Erythroblast (primary cell): Measurements from ENCODE around the gene FAT2.

Source experiments
- DNase-seq, 2 experiments: peaks; one replicate each; lab custom pipeline; 2025; lab: John Stamatoyannopoulos, UW
- GATA1 ChIP-seq: IDR thresholded peaks from 2 replicates; pipeline ENCODE4 v1.6.1; 2011; ENCODE audit warnings: low read depth, mild to moderate bottlenecking, control low read depth, low read length, moderate library complexity
- POLR2A ChIP-seq: IDR thresholded peaks from 2 replicates; pipeline ENCODE4 v1.6.1; 2011; ENCODE audit warnings: mild to moderate bottlenecking, low read length

The FAT2 gene

DNA sequence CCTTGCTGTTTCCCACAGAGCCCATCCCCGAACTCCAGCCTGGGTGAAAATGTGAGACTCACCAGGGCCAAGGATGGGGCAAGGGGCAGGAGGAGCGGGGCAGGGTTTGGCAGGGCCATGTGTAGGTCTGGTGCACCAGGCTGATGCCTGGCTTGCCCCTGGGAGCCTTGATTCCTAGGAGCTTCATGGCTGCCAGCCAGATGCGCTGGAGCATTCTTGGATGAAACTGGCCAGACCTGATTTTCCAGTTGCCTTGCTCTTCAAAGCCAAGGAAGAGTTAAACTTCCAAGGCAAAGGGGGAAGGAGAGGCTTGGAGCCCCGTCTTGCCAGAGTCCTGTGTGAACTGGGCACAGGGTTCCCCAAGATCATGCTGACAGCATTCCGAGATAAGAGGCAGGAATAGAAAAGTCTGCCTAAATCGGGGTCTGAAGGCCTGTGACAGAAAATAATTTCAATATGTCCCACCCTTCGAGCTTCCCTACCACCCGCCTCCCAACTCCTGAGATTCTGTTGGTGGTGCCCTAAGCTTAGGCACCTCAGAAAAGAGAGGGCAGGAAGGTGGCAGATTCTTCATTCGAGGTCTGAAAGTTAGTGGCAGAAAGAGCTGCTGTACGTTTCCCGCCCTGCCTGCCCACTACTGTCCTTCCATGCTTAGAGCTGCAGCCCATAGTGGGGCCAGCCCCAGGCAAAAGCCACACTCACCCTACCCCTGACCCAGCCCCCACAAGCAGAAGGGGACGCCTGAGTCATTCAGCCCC lies 20.4 kb downstream of the FAT2 start:
- no peak for DNase-seq
- TF ChIP-seq POLR2A (no peak), GATA1 (no peak)

DNA sequence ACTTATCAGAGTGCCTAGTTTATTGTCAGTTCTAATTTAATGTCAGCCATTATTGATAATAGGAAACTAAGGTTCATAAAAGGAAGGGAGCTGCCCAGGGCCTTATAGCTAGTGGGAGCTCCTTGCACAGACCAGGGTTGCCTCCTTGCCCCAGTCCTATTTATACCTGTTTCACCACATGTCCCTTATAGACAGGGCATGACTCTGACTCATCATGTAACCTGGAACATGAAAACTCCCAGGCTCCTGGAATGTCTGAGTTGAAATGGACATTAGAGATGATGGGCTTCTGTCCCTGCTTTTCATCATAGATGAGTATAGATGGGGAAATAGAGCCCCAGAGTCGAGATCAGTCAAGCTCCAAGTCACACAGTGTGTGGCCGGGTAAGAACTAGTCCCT lies 21.1 kb downstream of the FAT2 start:
- TF ChIP-seq GATA1, result no peak
- TF ChIP-seq POLR2A, result no peak
- DNase-seq, result no peak

DNA sequence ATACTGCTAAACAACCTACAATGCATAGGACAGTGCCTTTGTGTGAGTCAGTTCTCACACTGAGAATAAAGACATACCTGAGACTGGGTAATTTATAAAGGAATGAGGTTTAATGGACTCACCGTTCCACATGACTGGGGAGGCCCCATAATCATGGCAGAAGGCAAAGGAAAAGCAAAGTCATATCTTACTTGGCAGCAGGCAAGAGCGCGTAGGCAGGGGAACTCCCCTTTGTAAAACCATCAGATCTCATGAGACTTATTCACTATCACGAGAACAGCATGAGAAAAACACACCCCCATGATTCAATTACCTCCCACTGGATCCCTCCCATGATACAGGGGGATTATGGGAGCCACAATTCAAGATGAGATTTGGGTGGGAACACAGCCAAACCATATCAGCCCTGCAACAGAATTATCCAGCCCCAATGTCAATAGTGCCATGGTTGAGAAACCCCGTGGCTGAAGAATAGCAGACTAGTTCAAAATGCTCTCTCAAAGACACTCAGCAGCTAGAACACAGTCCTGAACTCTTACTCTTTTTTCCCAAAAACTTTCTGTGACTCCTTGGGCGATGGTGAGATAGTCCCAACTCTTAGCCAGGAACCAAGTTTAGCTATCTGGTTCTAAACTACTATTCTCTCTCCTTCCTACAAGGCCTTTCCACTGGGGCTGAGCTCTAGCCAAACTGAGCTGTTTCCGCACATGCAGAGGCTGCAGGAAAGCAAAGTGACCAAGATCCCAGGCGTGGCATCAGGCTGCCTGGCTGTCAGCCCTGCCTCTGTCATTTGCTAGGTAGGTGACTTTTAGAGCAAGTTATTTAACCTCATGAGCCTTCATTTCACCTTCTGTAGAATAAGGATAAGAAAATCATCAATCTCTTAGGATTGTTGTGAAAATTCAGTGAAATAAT lies 21.7 kb downstream of the FAT2 start:
- TF ChIP-seq GATA1 (no peak), POLR2A (no peak)
- DNase-seq, result peak; percentile 55 to 56

DNA sequence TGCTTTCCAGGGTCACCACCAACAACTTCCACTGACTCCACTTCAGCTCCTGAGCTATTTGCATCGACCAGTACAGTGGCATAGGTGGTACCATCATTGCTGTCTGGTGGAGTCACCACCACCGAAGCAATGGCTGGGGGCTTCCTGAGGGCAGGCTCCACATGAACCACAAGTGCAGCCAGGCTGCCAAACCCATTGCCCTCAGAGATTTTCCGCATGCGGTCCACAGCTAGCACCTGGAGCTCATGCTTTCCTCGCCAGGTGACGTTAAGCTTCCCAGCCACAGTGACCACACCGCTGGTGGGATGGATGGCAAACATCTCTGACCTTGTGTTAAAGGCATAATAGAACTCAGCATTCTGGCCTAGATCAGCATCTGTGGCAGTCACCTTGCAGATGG lies 23.1 kb downstream of the FAT2 start:
- DNase-seq, result no peak
- TF ChIP-seq POLR2A (no peak), GATA1 (no peak)

DNA sequence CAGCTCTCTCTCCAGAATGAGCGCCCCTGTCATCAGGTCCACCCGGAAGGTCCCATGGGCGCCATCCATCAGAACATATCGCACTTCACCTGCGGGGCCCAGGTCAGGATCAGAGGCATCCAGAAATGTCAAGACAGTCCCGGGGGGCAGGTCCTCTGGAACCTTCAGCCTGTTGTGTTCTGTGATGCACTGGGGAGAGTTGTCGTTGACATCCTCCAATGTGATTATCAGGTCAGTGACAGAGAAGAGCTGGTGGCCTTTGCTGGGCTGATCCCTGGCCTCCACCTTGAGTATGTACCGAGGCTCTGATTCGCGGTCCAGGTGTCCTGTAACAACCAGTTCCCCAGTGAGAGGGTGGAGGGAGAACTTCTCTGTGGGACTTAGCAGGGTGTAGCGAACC lies 25.2 kb downstream of the FAT2 start:
- no peak for DNase-seq
- no peak for TF ChIP-seq POLR2A
- no peak for TF ChIP-seq GATA1

DNA sequence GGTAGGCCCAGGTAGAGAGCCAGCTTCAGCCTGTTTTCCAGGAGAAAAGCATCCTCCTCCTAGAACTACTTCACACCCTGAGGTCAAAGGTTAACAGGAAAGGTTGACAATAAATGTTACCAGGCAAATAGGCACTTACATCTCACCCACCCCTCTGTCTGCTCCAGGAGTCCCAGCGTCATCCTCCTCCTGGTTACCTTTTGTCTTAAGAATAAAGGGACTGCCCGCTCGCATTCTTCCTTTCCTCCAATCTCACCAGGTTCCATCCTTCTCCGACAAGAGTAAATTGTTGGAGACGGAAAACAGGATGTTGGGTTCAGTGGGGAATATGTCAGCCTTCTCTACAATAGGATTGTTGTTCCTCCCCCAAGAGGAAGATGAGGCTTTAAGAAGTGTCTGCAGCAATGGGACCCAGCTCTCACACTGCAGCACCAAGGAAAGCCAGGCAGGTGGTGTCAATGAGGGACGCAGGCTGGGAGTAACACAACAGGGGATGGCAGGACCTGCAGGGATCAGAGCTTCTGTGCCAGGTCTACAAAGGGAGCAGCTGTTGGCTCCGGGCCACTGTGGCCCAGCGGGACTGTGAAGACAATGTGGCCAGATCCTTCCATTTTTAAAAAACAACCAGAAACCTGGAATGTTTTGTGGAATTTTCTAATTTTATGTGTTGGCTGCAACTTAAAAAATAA lies 29.0 kb downstream of the FAT2 start:
- no peak for DNase-seq
- no peak for TF ChIP-seq GATA1
- TF ChIP-seq POLR2A, result no peak

DNA sequence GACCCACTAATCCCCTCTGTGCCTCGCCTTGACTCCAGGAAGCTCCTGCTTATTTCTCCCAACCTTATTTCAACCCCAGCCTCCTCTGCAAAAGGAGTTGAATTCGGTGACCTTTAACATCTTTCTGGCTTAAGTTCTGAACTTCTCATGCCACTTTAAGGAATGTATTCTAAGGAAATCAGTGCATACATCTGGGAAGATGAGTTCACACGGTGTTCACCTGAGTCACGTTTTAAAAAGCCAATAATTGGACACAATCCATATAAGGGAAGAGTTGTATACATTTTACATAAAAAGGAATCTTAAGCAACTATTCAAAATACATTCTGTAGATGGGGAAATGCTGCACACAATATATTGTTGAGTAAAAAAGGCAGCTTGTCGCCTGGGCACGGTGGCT lies 33.2 kb downstream of the FAT2 start:
- TF ChIP-seq GATA1 (no peak), POLR2A (no peak)
- DNase-seq, result no peak

DNA sequence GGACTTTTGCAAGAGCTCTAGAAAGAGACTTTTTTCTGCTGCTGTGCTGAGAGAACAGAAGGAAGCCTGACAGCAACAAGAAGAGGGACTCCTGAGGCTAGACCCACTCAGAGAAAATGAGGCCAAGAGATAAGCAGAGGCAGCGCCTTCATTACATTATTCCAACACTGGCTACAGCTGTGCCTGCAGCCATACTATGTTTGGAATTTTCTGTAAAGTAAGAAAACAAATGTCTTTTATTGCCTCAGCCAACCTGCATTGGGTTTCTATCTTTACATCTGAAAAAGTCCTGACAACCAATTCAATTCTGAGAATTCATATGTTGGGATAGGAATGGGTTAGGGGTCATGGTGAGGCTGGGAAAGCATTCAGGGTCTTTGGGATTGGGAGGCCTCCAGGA lies 33.7 kb downstream of the FAT2 start:
- TF ChIP-seq POLR2A (no peak), GATA1 (no peak)
- no peak for DNase-seq

DNA sequence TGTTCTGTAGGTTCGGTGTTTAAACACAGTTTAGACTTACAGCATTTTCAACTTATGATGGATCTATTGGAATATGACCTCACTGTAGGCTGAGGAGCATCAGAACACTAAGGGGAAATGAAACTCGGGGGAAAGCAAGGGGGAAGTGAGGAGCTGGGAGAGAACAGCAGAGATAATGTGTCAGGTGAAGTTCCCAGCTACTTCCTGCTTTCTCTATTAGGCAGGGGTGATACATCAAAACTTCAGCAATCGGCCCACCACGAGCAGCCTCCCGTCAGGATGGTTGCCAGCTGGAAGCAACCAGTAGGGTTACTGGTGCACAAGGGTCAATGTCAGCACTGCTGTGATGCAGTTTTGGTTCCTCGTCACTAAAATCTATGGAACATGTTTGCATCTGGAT lies 34.3 kb downstream of the FAT2 start:
- no peak for TF ChIP-seq GATA1
- no peak for TF ChIP-seq POLR2A
- no peak for DNase-seq

DNA sequence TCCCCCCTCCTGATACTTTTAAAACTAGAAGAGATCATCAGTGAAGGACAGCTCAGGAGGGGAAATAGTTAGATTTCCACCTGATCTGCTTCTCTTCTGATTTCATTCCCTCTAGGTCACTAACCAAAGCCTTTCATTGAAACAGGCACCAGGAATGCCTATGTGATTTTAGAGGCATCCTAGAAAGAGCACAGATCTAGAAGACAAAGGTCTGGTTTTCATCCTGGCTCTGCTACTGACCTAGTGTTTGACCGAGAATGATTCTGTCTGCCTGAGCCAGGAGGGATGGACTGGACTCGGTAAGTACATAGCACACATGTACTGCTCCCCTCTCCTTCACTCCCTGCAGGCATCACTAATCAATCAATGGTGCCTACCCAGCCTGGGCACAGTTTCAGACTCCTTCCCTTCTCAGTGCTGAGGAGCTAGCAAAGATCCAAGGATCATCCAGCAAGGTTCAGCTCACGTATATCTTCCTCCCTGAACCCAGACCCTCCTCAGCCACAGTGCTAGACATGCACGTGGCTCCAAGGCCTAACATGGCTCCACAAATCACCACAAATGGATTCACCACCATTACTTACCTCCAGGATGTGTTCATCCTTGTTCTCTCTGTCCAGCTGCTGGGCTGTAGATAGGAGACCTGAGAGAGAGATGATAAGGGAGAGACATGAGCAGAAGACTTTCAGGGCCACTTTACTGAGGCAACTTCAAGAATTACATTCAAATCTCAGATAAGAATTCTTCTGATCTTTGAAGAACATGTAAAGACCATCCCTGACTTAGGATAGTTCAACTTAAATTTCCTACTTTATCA lies 35.2 kb downstream of the FAT2 start:
- no peak for TF ChIP-seq GATA1
- TF ChIP-seq POLR2A, result no peak

DNA sequence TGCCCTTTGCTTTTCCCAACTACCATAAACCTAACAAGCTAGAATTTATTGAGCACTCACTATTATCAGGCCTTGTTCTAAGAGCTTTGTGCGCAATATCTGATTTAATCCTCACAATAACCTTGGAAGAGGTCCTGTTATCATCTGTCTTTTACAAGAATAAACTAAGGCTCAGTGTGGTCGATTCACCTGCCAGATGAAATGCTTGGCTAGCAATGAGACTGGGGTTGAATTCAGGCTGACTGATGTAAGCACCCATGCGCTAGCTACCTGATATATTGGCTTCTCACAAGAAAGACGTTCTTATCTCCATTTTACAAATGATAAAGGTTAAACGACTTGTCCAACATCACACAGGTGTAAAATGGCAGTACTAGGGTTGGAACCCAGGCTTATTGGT lies 37.4 kb downstream of the FAT2 start:
- DNase-seq, result no peak
- TF ChIP-seq POLR2A, result no peak
- no peak for TF ChIP-seq GATA1

More for the DNA sequence above, 35.2 kb downstream of the FAT2 start:
- DNase-seq, result peak; percentile 27 to 60

DNA sequence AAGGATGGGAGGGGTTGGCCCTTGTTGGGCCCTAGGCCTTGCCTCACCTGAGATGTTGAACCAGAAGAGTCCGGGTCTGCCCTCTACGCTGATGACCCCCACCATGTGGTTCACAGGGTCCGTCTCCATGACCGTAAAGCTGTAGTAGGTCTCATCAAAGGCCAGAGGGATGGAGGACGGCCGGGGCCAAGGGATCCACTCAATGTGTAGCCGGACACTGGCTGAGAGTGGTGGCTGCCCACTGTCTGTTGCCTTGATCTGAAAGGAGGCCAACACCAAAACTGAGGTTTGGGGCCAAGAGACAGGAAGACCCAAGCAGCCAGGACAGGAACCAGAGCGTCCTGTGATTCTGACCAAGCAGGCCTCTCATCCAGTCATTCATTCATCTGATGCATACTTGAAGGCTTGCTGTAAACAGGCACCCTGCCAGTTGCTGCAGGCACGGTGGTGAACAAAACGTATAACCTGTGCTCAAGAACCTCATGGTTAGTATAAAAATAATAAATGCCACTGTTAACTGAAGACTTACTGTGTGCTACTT lies 37.9 kb downstream of the FAT2 start:
- DNase-seq, result no peak
- no peak for TF ChIP-seq POLR2A
- no peak for TF ChIP-seq GATA1

DNA sequence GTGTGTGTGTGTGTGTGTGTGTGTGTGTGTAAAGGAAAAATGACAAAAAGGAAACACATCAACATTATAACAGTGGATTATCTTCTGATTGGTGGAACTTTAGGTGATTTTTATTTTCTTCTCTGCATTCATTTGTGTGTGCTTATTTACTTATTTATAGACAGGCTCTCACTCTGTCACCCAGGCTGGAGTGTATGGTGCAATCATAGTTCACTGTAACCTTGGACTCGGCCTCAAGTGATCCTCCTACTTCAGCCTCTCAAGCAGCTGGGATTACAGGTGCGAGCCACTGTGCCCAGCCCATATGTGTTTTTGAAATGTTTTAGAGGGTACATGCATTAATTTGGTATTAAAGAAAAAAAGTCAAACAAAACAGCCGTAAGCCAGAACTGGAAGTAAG lies 39.1 kb downstream of the FAT2 start:
- DNase-seq, result no peak
- TF ChIP-seq POLR2A, result no peak
- no peak for TF ChIP-seq GATA1

DNA sequence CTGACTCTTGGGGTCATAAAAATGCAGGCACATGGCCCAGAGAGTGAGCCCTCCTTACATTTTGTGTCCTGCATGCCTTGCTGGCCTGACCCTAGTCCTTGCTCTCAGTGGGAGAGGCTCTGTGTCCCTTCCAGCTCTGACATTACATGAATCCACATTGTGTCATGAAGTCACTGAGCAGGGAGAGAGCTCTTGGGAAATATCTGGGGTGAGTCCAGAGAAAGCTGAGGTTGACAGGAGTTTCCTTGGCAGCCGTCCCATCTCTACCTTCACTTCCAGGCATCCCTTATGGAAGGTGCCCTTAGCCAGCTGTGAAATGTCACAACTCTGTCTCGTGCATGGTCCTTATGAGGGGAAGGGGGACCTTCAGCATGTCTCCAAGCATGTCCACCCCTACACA lies 41.0 kb downstream of the FAT2 start:
- TF ChIP-seq GATA1 (no peak), POLR2A (no peak)
- DNase-seq, result no peak
